Kidney (tissue), 14 donors: ENCODE measurements around the gene RAD51C. TPM values are rescaled to one million over a fixed set of nuclear protein-coding genes. Genes with fewer than 3 reads are reported as not detected.
"Not testable (repeated sequence)": the region's sequence is repeated elsewhere in the genome, so short reads cannot be mapped to it uniquely, and the experiment has no call there.

Experiments used
- DNase-seq, 5 donors: peaks; one replicate each; pipeline ENCODE4 v3.0.0-alpha.2; 2013 to 2020
- FAIRE-seq: peaks from 2 replicates; lab custom pipeline; 2012; peaks lifted over from hg19 to GRCh38; lab: Jason Lieb, UNC
- H3K27ac ChIP-seq, 2 donors: one replicate each; pipeline ENCODE4 v1.7.0; 2013; ENCODE audit warnings: low read depth in 2 of 2, low read length in 2 of 2, inconsistent platforms in 1 of 2
- H3K27me3 ChIP-seq: one replicate; pipeline ENCODE4 v1.7.1; 2013; ENCODE audit warnings: low read length, inconsistent platforms; ENCODE audit not compliant: control insufficient read depth, insufficient read depth
- H3K36me3 ChIP-seq, 3 donors: one replicate each; pipeline versions ENCODE4 v1.7.0 to v1.7.1; 2013; ENCODE audit warnings: low read length in 3 of 3, control low read depth in 1 of 3, inconsistent platforms in 1 of 3; ENCODE audit not compliant: insufficient read depth in 3 of 3, control insufficient read depth in 2 of 3
- H3K4me1 ChIP-seq, 3 donors: one replicate each; pipeline versions ENCODE4 v1.7.0 to v1.7.1; 2013; ENCODE audit warnings: low read length in 3 of 3, inconsistent platforms in 1 of 3, low read depth in 1 of 3; ENCODE audit not compliant: control insufficient read depth in 2 of 3, insufficient read depth in 2 of 3
- H3K4me3 ChIP-seq, 3 donors: one replicate each; pipeline versions ENCODE4 v1.7.0 to v1.8.1; 2013; ENCODE audit warnings: low read length in 3 of 3, control low read depth in 1 of 3, inconsistent platforms in 1 of 3
- H3K9ac ChIP-seq, 3 donors: one replicate each; pipeline versions ENCODE4 v1.7.0 to v1.7.1; 2013; ENCODE audit warnings: low read length in 3 of 3, control low read depth in 1 of 3, inconsistent platforms in 1 of 3
- H3K9me3 ChIP-seq, 3 donors: one replicate each; pipeline versions ENCODE4 v1.7.0 to v1.7.1; 2013; ENCODE audit warnings: low read length in 3 of 3, control low read depth in 1 of 3, inconsistent platforms in 1 of 3; ENCODE audit not compliant: control insufficient read depth in 2 of 3, insufficient read depth in 1 of 3
- intact Hi-C: fragments of 100-400 bp; cut with DNase I; formaldehyde crosslinking; loops from one replicate; pipeline ENCODE4 v1.11.1; 2022
- polyA plus RNA-seq: library from polyadenylated mRNA; stranded (reverse); fragments of 350-450 nt; fragmentation: Illumina TruSeq; extraction: RNeasy Lipid Tissue Mini Kit (QIAGEN cat#74804); gene quantifications from one replicate; pipeline ENCODE4 v1.2.3, GENCODE V29; 2014; ENCODE audit warnings: low read depth, low replicate concordance; ENCODE audit not compliant: insufficient read depth
- total RNA-seq: library from RNA; stranded (reverse); fragmentation: NEBNext Ultra II Directional; extraction: Animal tissue kit (Norgen Biotek cat#: 25700); gene quantifications from one replicate; pipeline ENCODE4 v1.2.1, GENCODE V29; 2021
- TF ChIP-seq, protein P1 (sequence below): IDR thresholded peaks from 3 replicates; pipeline ENCODE4 v1.5.1; 2012; ENCODE audit warnings: mild to moderate bottlenecking, moderate library complexity, borderline replicate concordance; ENCODE audit not compliant: insufficient read depth; ENCODE audit errors: extremely low read depth
- donor health status: control.
- donor health status: control.
- donor health status: control.
- donor health status: control.
- donor health status: control.
- donor health status: DM: yes; HTN: yes; CAD: no.
- donor health status: Normal renal cell carcinoma (clear cell type).

The RAD51C gene
- total and polyA plus RNA-seq, 2 donors from 2014 or later: 20.2 to 29.3 TPM

GRCh38 chr17:58759522-58759921 lies 67.1 kb downstream of the RAD51C start:
- Histone ChIP-seq H3K4me3 (no peak overlapping the region), H3K9me3 (no peaks in the 10 kb centered on the region), H3K4me1 (peaks cover 0 to 4% (median 0%) of the 10 kb centered on the region in 3 donors), H3K27me3 (no peaks in the 10 kb centered on the region), H3K36me3 (no peaks in the 10 kb centered on the region), H3K27ac (no peak overlapping the region), H3K9ac (no peak overlapping the region)
- intact Hi-C loops: no loop called here
- DNase-seq (no peak), FAIRE-seq (no peak)
- TF ChIP-seq, protein P1, sequence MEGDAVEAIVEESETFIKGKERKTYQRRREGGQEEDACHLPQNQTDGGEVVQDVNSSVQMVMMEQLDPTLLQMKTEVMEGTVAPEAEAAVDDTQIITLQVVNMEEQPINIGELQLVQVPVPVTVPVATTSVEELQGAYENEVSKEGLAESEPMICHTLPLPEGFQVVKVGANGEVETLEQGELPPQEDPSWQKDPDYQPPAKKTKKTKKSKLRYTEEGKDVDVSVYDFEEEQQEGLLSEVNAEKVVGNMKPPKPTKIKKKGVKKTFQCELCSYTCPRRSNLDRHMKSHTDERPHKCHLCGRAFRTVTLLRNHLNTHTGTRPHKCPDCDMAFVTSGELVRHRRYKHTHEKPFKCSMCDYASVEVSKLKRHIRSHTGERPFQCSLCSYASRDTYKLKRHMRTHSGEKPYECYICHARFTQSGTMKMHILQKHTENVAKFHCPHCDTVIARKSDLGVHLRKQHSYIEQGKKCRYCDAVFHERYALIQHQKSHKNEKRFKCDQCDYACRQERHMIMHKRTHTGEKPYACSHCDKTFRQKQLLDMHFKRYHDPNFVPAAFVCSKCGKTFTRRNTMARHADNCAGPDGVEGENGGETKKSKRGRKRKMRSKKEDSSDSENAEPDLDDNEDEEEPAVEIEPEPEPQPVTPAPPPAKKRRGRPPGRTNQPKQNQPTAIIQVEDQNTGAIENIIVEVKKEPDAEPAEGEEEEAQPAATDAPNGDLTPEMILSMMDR: no peak

DNA sequence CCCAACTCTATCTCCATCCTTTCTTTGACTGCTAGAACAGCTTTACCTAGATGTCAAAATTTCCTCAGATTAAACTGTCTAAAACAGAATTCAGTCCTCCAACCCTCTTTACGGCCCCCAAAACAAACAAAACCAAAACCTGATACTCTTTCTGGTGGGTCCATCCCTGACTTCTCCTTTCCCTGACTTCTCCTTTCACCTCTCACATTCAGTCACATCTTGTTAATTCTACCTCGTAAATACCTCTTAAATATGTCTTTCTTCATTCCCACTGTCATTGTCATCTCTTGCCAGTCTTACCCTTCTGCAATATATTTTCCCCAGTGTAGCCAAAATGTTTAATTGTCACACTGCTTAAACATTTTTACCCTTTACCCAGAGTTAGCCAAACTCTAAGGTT lies 67.8 kb downstream of the RAD51C start:
- no peaks in the 10 kb centered on the region for H3K27me3 ChIP-seq
- DNase-seq: no peak
- H3K9ac ChIP-seq: no peak overlapping the region
- FAIRE-seq: no peak
- H3K9me3 ChIP-seq: no peaks in the 10 kb centered on the region
- no peak overlapping the region for H3K4me3 ChIP-seq
- H3K36me3 ChIP-seq: no peaks in the 10 kb centered on the region
- TF ChIP-seq, protein P1: no peak
- no peak overlapping the region for H3K27ac ChIP-seq
- peaks cover 0 to 4% (median 0%) of the 10 kb centered on the region in 3 donors for H3K4me1 ChIP-seq
- intact Hi-C loops: no loop called here

DNA sequence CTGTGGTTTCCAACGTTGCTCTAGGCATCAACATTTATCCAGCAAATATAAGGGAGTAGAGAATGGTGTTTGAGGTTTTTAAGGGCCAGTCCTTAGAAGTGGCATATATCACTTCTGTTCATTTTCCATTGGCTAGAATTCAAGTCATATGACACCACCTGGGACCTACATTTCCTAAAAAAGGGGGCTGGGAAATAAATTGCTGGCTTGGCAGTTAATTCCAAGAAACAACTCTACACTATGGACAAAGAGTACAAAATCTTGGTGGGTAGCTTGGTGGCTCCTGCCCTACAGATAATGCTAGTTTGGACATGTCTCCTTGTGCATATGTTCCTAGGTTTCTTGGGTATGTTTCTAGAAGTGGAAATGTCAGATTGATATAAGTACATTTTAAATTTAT lies 70.9 kb downstream of the RAD51C start:
- Histone ChIP-seq H3K9ac (no peak overlapping the region), H3K4me1 (no peaks in the 10 kb centered on the region), H3K9me3 (no peaks in the 10 kb centered on the region), H3K27ac (no peak overlapping the region), H3K4me3 (no peak overlapping the region), H3K36me3 (no peaks in the 10 kb centered on the region), H3K27me3 (no peaks in the 10 kb centered on the region)
- intact Hi-C loops: no loop called here
- no peak for FAIRE-seq
- TF ChIP-seq, protein P1: no peak
- no peak for DNase-seq

DNA sequence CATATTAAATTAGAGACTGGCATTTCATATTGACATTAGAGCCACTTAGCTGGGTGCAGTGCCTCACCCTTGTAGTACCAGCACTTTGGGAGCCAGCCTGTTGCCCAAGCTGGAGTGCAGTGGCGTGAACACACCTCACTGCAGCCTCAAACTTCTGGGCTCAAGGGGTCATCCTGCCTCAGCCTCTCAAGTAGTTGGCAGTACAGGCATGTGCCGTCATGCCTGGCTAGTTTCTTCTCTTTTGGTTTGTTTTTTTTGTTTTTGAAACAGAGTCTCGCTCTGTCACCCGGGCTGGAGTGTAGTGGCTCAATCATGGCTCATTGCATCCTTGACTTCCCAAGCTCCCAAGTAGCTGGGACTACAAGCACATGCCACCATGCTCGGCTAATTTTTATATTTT lies 72.0 kb downstream of the RAD51C start:
- Histone ChIP-seq H3K27me3 (no peaks in the 10 kb centered on the region), H3K36me3 (no peaks in the 10 kb centered on the region), H3K27ac (no peak overlapping the region), H3K4me1 (no peaks in the 10 kb centered on the region), H3K4me3 (no peak overlapping the region), H3K9ac (no peak overlapping the region), H3K9me3 (no peaks in the 10 kb centered on the region)
- FAIRE-seq: no peak
- intact Hi-C loops: no loop called here
- TF ChIP-seq, protein P1: no peak
- peak in 4 of 5 donors; percentile 39 to 82 (median 72) for DNase-seq

DNA sequence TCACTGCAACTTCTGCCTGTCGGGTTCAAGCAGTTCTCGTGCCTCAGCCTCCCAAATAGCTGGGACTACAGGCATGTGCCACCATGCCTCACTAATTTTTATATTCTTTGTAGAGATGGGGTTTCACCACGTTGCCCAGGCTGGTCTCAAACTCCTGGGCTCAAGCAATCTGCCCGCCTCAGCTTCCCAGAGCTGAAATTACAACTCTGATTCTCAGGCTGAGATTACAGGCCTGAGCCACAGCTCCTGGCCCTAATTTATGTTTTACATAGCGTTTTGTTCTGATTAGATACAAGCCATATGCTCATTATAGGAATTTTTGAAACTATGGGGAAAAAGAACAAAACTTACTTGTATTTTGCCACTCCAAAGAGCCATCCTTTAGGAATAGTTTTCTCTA lies 86.1 kb downstream of the RAD51C start:
- not testable (repeated sequence) for H3K9ac ChIP-seq, FAIRE-seq, H3K36me3 ChIP-seq

More for the DNA sequence above, 86.1 kb downstream of the RAD51C start:
- H3K27ac ChIP-seq, H3K4me1 ChIP-seq, H3K27me3 ChIP-seq, H3K9me3 ChIP-seq, H3K4me3 ChIP-seq, intact Hi-C loops: not testable (repeated sequence)
- peak in 3 of 5 donors; percentile 8 to 16 (median 14) for DNase-seq
